HepG2 (cell line): ENCODE data around the gene SMYD5. TPM values are rescaled to one million over a fixed set of nuclear protein-coding genes. Genes with fewer than 3 reads are reported as not detected.

Experiments
- AKAP8 ChIP-seq: sonication (generic); formaldehyde crosslinking; IDR thresholded peaks from 2 replicates; pipeline ENCODE4 v1.5.1; 2020; ENCODE audit warnings: mild to moderate bottlenecking, missing genetic modification reagents
- ARNT ChIP-seq: fragments of 450-650 bp; IDR thresholded peaks from 2 replicates; pipeline ENCODE4 v1.6.1; 2017
- BRCA1 ChIP-seq: sonication (generic); formaldehyde crosslinking; IDR thresholded peaks from 2 replicates; pipeline ENCODE4 v1.4.0; 2020; ENCODE audit warnings: missing genetic modification reagents
- DNMT1 ChIP-seq: sonication (generic); formaldehyde crosslinking; IDR thresholded peaks from 2 replicates; pipeline ENCODE4 v1.5.1; 2020; ENCODE audit warnings: mild to moderate bottlenecking, missing genetic modification reagents
- DNMT3B ChIP-seq: conservative IDR thresholded peaks from 2 replicates; pipeline ENCODE4 v1.6.1; 2016; ENCODE audit warnings: missing biosample characterization, control low read depth
- FOXK1 ChIP-seq: sonication (generic); formaldehyde crosslinking; IDR thresholded peaks from 2 replicates; pipeline ENCODE4 v1.4.0; 2020; ENCODE audit warnings: low read depth, missing genetic modification reagents, borderline replicate concordance
- HOMEZ ChIP-seq: IDR thresholded peaks from 2 replicates; pipeline ENCODE4 v1.6.1; 2016; ENCODE audit warnings: low read depth
- MTERF4 ChIP-seq: sonication (generic); formaldehyde crosslinking; IDR thresholded peaks from 2 replicates; pipeline ENCODE4 v1.8.0; 2023; ENCODE audit warnings: mild to moderate bottlenecking, missing genetic modification reagents
- NR2F2 ChIP-seq: IDR thresholded peaks from 2 replicates; pipeline ENCODE4 v1.6.1; 2012; ENCODE audit warnings: low read depth, inconsistent platforms, borderline replicate concordance
- REL ChIP-seq: sonication (generic); formaldehyde crosslinking; conservative IDR thresholded peaks from 2 replicates; pipeline ENCODE4 v1.8.0; 2022; ENCODE audit warnings: mild to moderate bottlenecking, missing genetic modification reagents, moderate library complexity
- SMYD3 ChIP-seq: sonication (generic); formaldehyde crosslinking; IDR thresholded peaks from 2 replicates; pipeline ENCODE4 v1.8.1; 2023; ENCODE audit warnings: mild to moderate bottlenecking, missing genetic modification reagents
- ZEB1 ChIP-seq: IDR thresholded peaks from 2 replicates; pipeline ENCODE4 v1.6.1; 2012; ENCODE audit warnings: mild to moderate bottlenecking, low read depth, inconsistent platforms; ENCODE audit not compliant: insufficient replicate concordance
- ZFX ChIP-seq: sonication (generic); formaldehyde crosslinking; IDR thresholded peaks from 2 replicates; pipeline ENCODE4 v1.4.0; 2020; ENCODE audit warnings: mild to moderate bottlenecking, low read depth, missing genetic modification reagents, moderate library complexity
- ZKSCAN8 ChIP-seq: IDR thresholded peaks from 2 replicates; pipeline ENCODE4 v1.6.1; 2016; ENCODE audit warnings: borderline replicate concordance, missing genetic modification reagents, missing compliant biosample characterization
- ZNF224 ChIP-seq: sonication (generic); formaldehyde crosslinking; IDR thresholded peaks from 2 replicates; pipeline ENCODE4 v1.5.0; 2020; ENCODE audit warnings: mild to moderate bottlenecking, missing genetic modification reagents
- ZNF234 ChIP-seq: sonication (generic); formaldehyde crosslinking; conservative IDR thresholded peaks from 2 replicates; pipeline ENCODE4 v1.5.1; 2020; ENCODE audit warnings: mild to moderate bottlenecking, missing genetic modification reagents
- ZNF30 ChIP-seq: sonication (generic); formaldehyde crosslinking; IDR thresholded peaks from 2 replicates; pipeline ENCODE4 v1.5.0; 2020; ENCODE audit warnings: mild to moderate bottlenecking, missing genetic modification reagents
- ZNF432 ChIP-seq: sonication (generic); formaldehyde crosslinking; IDR thresholded peaks from 2 replicates; pipeline ENCODE4 v1.5.0; 2020; ENCODE audit warnings: missing genetic modification reagents, mild to moderate bottlenecking, borderline replicate concordance
- ZNF567 ChIP-seq: sonication (generic); formaldehyde crosslinking; IDR thresholded peaks from 2 replicates; pipeline ENCODE4 v1.8.1; 2023; ENCODE audit warnings: mild to moderate bottlenecking, missing genetic modification reagents, borderline replicate concordance
- ZNF569 ChIP-seq: sonication (generic); formaldehyde crosslinking; IDR thresholded peaks from 2 replicates; pipeline ENCODE4 v1.5.0; 2020; ENCODE audit warnings: mild to moderate bottlenecking, missing genetic modification reagents, moderate library complexity, borderline replicate concordance
- ZNF614 ChIP-seq: IDR thresholded peaks from 2 replicates; pipeline ENCODE4 v1.6.1; 2018; ENCODE audit warnings: missing biosample characterization, missing genetic modification reagents, inconsistent platforms, borderline replicate concordance
- ZNF678 ChIP-seq: sonication (generic); formaldehyde crosslinking; IDR thresholded peaks from 2 replicates; pipeline ENCODE4 v1.4.0; 2020; ENCODE audit warnings: mild to moderate bottlenecking, missing genetic modification reagents
- polyA plus RNA-seq, 8 experiments: library from polyadenylated mRNA; depleted of rRNA in 3 of 8; stranded (reverse) in 7 of 8; unstranded in 1 of 8; fragments of >200 nt; fragmentation: Illumina TruSeq in 4 of 8; extraction: Trizol in 4 of 8; gene quantifications; 2 replicates each; pipeline versions ENCODE4 v1.2.1 to v1.2.3, GENCODE V29; 2011 to 2016; ENCODE audit warnings: low read depth in 4 of 8, missing spikeins in 1 of 8, mixed read lengths in 1 of 8; ENCODE audit not compliant: insufficient read depth in 1 of 8
- total RNA-seq, 5 experiments: library from RNA; depleted of rRNA; stranded (reverse); fragments of >200 nt; fragmentation: Illumina TruSeq; extraction: Trizol; gene quantifications; 2 replicates each; pipeline ENCODE4 v1.2.3, GENCODE V29; 2016; ENCODE audit warnings: low read depth in 1 of 5
- TF ChIP-seq, protein P1 (sequence below): sonication (generic); formaldehyde crosslinking; IDR thresholded peaks from 2 replicates; pipeline ENCODE4 v1.5.0; 2020; ENCODE audit warnings: mild to moderate bottlenecking, missing genetic modification reagents
- TF ChIP-seq, protein P2 (sequence below): sonication (generic); formaldehyde crosslinking; IDR thresholded peaks from 2 replicates; pipeline ENCODE4 v1.4.0; 2020; ENCODE audit warnings: missing genetic modification reagents, borderline replicate concordance

Gene SMYD5
- total and polyA plus RNA-seq, 2 of the 13 experiments (the other 11 are each of a cell fraction or from before 2014, with no cell fraction given), result 55.8 to 70.4 TPM

- TF ChIP-seq ZNF224 (peak; percentile 89; the same call in 1 of the 2 replicates), ZFX (CRISPR knock-in tag) (peak; percentile 56), MTERF4 (CRISPR knock-in tag) (peak; percentile 89; the same call in 1 of the 2 replicates), DNMT1 (no peak; the same call in 1 of the 2 replicates), ZNF30 (CRISPR knock-in tag) (peak; percentile 53; the same call in 1 of the 2 replicates), DNMT3B (CRISPR knock-in tag) (peak; percentile 46), AKAP8 (no peak; the same call in 1 of the 2 replicates), ZEB1 (no peak), REL (CRISPR knock-in tag) (peak; percentile 80; the same call in 1 of the 2 replicates), ZNF614 (CRISPR knock-in tag) (peak; percentile 83), ZNF569 (no peak), ZNF678 (CRISPR knock-in tag) (no peak), ARNT (no peak), BRCA1 (no peak), HOMEZ (peak; percentile 50; the same call in 1 of the 2 replicates), ZNF567 (0 out of 2 replicates have a peak, but pooled peaks have one; percentile 25), ZNF432 (no peak), ZNF234 (no peak), SMYD3 (no peak), FOXK1 (CRISPR knock-in tag) (peak; percentile 84), NR2F2 (no peak), ZKSCAN8 (CRISPR knock-in tag) (no peak; the same call in 1 of the 2 replicates)
- TF ChIP-seq, protein P1, sequence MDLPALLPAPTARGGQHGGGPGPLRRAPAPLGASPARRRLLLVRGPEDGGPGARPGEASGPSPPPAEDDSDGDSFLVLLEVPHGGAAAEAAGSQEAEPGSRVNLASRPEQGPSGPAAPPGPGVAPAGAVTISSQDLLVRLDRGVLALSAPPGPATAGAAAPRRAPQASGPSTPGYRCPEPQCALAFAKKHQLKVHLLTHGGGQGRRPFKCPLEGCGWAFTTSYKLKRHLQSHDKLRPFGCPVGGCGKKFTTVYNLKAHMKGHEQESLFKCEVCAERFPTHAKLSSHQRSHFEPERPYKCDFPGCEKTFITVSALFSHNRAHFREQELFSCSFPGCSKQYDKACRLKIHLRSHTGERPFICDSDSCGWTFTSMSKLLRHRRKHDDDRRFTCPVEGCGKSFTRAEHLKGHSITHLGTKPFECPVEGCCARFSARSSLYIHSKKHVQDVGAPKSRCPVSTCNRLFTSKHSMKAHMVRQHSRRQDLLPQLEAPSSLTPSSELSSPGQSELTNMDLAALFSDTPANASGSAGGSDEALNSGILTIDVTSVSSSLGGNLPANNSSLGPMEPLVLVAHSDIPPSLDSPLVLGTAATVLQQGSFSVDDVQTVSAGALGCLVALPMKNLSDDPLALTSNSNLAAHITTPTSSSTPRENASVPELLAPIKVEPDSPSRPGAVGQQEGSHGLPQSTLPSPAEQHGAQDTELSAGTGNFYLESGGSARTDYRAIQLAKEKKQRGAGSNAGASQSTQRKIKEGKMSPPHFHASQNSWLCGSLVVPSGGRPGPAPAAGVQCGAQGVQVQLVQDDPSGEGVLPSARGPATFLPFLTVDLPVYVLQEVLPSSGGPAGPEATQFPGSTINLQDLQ (CRISPR knock-in tag), result 0 out of 2 replicates have a peak, but pooled peaks have one; percentile 63
- TF ChIP-seq, protein P2, sequence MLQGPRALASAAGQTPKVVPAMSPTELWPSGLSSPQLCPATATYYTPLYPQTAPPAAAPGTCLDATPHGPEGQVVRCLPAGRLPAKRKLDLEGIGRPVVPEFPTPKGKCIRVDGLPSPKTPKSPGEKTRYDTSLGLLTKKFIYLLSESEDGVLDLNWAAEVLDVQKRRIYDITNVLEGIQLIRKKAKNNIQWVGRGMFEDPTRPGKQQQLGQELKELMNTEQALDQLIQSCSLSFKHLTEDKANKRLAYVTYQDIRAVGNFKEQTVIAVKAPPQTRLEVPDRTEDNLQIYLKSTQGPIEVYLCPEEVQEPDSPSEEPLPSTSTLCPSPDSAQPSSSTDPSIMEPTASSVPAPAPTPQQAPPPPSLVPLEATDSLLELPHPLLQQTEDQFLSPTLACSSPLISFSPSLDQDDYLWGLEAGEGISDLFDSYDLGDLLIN (CRISPR knock-in tag), result no peak
Measured at GRCh38 chr2:73233154-73233931, 19.3 kb downstream of the SMYD5 start, which contains the start of gene PRADC1 (continued).
